Erythroblast (primary cell): ENCODE data around the gene GSDME.

Experiments
- GATA1 ChIP-seq: IDR thresholded peaks from 2 replicates; pipeline ENCODE4 v1.6.1; 2011; ENCODE audit warnings: low read depth, mild to moderate bottlenecking, control low read depth, low read length, moderate library complexity
- POLR2A ChIP-seq: IDR thresholded peaks from 2 replicates; pipeline ENCODE4 v1.6.1; 2011; ENCODE audit warnings: mild to moderate bottlenecking, low read length

GRCh38 chr7:24737281-24737680 lies 20.0 kb downstream of the GSDME start:
- TF ChIP-seq POLR2A = no peak
- no peak for TF ChIP-seq GATA1
